Astrocyte (in vitro differentiated cells and primary cell): Measurements from ENCODE around the gene FAM210A. TPM values are rescaled to one million over a fixed set of nuclear protein-coding genes. Genes with fewer than 3 reads are reported as not detected.
A peak's percentile ranks its signal among the peaks of the same experiment; 100 is the strongest.

Experiments
- DNase-seq: peaks from one replicate; pipeline ENCODE4 v3.0.0-alpha.2; 2010; ENCODE audit warnings: low read depth
- FAIRE-seq: peaks from 2 replicates; lab custom pipeline; 2011; peaks lifted over from hg19 to GRCh38; lab: Jason Lieb, UNC
- H2AFZ ChIP-seq: 2 replicates; pipeline ENCODE4 v1.6.0; 2012; ENCODE audit warnings: low read depth, low read length, inconsistent platforms
- H3K27ac ChIP-seq: 2 replicates; pipeline ENCODE4 v1.5.1; 2011; ENCODE audit warnings: low read depth, low read length, inconsistent platforms
- H3K27me3 ChIP-seq: 2 replicates; pipeline ENCODE4 v1.6.0; 2011; ENCODE audit warnings: low read length, inconsistent platforms; ENCODE audit not compliant: insufficient read depth
- H3K36me3 ChIP-seq: 2 replicates; pipeline ENCODE4 v1.5.1; 2011; ENCODE audit warnings: low read length, inconsistent platforms; ENCODE audit not compliant: insufficient read depth
- H3K4me1 ChIP-seq: 2 replicates; pipeline ENCODE4 v1.5.1; 2011; ENCODE audit warnings: low read length, inconsistent platforms; ENCODE audit not compliant: insufficient read depth
- H3K4me2 ChIP-seq: 2 replicates; pipeline ENCODE4 v1.6.0; 2012; ENCODE audit warnings: low read length, inconsistent platforms
- H3K4me3 ChIP-seq: 2 replicates; pipeline ENCODE4 v1.5.1; 2011; ENCODE audit warnings: low read depth, mild to moderate bottlenecking, low read length, inconsistent platforms; ENCODE audit not compliant: insufficient read depth
- H3K79me2 ChIP-seq: 2 replicates; pipeline ENCODE4 v1.6.0; 2012; ENCODE audit warnings: mild to moderate bottlenecking, low read length, inconsistent platforms; ENCODE audit not compliant: insufficient read depth
- H3K9ac ChIP-seq: 2 replicates; pipeline ENCODE4 v1.6.0; 2012; ENCODE audit warnings: mild to moderate bottlenecking, low read length, inconsistent platforms
- H3K9me3 ChIP-seq: 2 replicates; pipeline ENCODE4 v1.5.1; 2012; ENCODE audit warnings: low read depth, mild to moderate bottlenecking, low read length, inconsistent platforms; ENCODE audit not compliant: insufficient read depth
- H4K20me1 ChIP-seq: 2 replicates; pipeline ENCODE4 v1.6.0; 2012; ENCODE audit warnings: low read length, inconsistent platforms; ENCODE audit not compliant: insufficient read depth
- H3K27ac Mint-ChIP-seq: one replicate; pipeline ENCODE4 v1.8.0; 2021; ENCODE audit warnings: mild to moderate bottlenecking, mixed read lengths; ENCODE audit not compliant: unreplicated experiment
- H3K27me3 Mint-ChIP-seq: one replicate; pipeline ENCODE4 v1.8.0; 2021; ENCODE audit warnings: low read depth, mixed read lengths; ENCODE audit not compliant: unreplicated experiment
- H3K36me3 Mint-ChIP-seq: one replicate; pipeline ENCODE4 v1.8.0; 2021; ENCODE audit warnings: low read depth, mixed read lengths; ENCODE audit not compliant: unreplicated experiment
- H3K4me1 Mint-ChIP-seq: one replicate; pipeline ENCODE4 v1.8.0; 2021; ENCODE audit warnings: low read depth, mixed read lengths; ENCODE audit not compliant: unreplicated experiment
- H3K4me3 Mint-ChIP-seq: one replicate; pipeline ENCODE4 v1.8.0; 2021; ENCODE audit warnings: mild to moderate bottlenecking, moderate library complexity, mixed read lengths; ENCODE audit not compliant: unreplicated experiment
- H3K9me3 Mint-ChIP-seq: one replicate; pipeline ENCODE4 v1.8.0; 2021; ENCODE audit warnings: mild to moderate bottlenecking, mixed read lengths; ENCODE audit not compliant: unreplicated experiment
- CTCF ChIP-seq: IDR thresholded peaks from 2 replicates; pipeline ENCODE4 v1.5.1; 2011; ENCODE audit warnings: low read depth, mild to moderate bottlenecking, inconsistent platforms, low read length, moderate library complexity; ENCODE audit not compliant: insufficient read depth
- EZH2 ChIP-seq: IDR thresholded peaks from 2 replicates; pipeline ENCODE4 v1.6.1; 2012; ENCODE audit warnings: mild to moderate bottlenecking, low read length, inconsistent platforms; ENCODE audit not compliant: insufficient read depth
- total RNA-seq: library from RNA; stranded (reverse); gene quantifications from 2 replicates; pipeline ENCODE4 v1.2.1, GENCODE V29; 2021

FAM210A gene
- total RNA-seq, 1 donor from 2014 or later, result 21.9 TPM

GRCh38 chr18:13630716-13631268 lies 95.6 kb downstream of the FAM210A start:
- H3K36me3 Mint-ChIP-seq, result peaks cover 3% of the 10 kb centered on the region
- no peak for TF ChIP-seq CTCF
- TF ChIP-seq EZH2, result no peak
- H3K4me3 ChIP-seq, result no peak overlapping the region
- FAIRE-seq (no peak), DNase-seq (no peak)
- H3K27ac ChIP-seq, result no peak overlapping the region
- H3K36me3 ChIP-seq, result no peaks in the 10 kb centered on the region
- H3K9me3 ChIP-seq, result peaks cover 9% of the 10 kb centered on the region
- H4K20me1 ChIP-seq, result no peaks in the 10 kb centered on the region
- H3K9me3 Mint-ChIP-seq, result no peaks in the 10 kb centered on the region
- H3K4me1 ChIP-seq, result no peaks in the 10 kb centered on the region
- H3K27ac Mint-ChIP-seq, result no peak overlapping the region
- H3K79me2 ChIP-seq, result no peaks in the 10 kb centered on the region
- no peak overlapping the region for H3K9ac ChIP-seq
- H3K4me1 Mint-ChIP-seq, result peaks cover 14% of the 10 kb centered on the region
- no peak overlapping the region for H3K4me3 Mint-ChIP-seq
- H3K27me3 Mint-ChIP-seq, result peaks cover 15% of the 10 kb centered on the region
- no peak overlapping the region for H3K4me2 ChIP-seq
- no peak overlapping the region for H2AFZ ChIP-seq
- peaks cover 3% of the 10 kb centered on the region for H3K27me3 ChIP-seq

GRCh38 chr18:13629841-13630715 lies 96.3 kb downstream of the FAM210A start:
- H3K36me3 Mint-ChIP-seq, result peaks cover 3% of the 10 kb centered on the region
- no peaks in the 10 kb centered on the region for H3K4me1 ChIP-seq
- H3K4me3 Mint-ChIP-seq, result no peak overlapping the region
- H3K4me2 ChIP-seq, result peak overlapping the region; percentile 28
- no peak overlapping the region for H2AFZ ChIP-seq
- H4K20me1 ChIP-seq, result no peaks in the 10 kb centered on the region
- no peak overlapping the region for H3K27ac ChIP-seq
- H3K27ac Mint-ChIP-seq, result peak overlapping the region; percentile 10
- H3K4me1 Mint-ChIP-seq, result peaks cover 14% of the 10 kb centered on the region
- H3K4me3 ChIP-seq, result no peak overlapping the region
- no peaks in the 10 kb centered on the region for H3K79me2 ChIP-seq
- H3K36me3 ChIP-seq, result no peaks in the 10 kb centered on the region
- no peak overlapping the region for H3K9ac ChIP-seq
- H3K27me3 ChIP-seq, result peaks cover 3% of the 10 kb centered on the region
- peaks cover 16% of the 10 kb centered on the region for H3K27me3 Mint-ChIP-seq
- peak; percentile 76 for TF ChIP-seq CTCF
- no peak for TF ChIP-seq EZH2
- FAIRE-seq (no peak), DNase-seq (peak; percentile 10)
- H3K9me3 ChIP-seq, result peaks cover 9% of the 10 kb centered on the region
- H3K9me3 Mint-ChIP-seq, result no peaks in the 10 kb centered on the region

- H3K4me1 Mint-ChIP-seq, result peaks cover 20% of the 10 kb centered on the region
- no peak for DNase-seq
- no peaks in the 10 kb centered on the region for H3K9me3 Mint-ChIP-seq
- no peak overlapping the region for H3K4me3 Mint-ChIP-seq
- Histone ChIP-seq H3K9me3 (peaks cover 9% of the 10 kb centered on the region), H3K4me2 (no peak overlapping the region), H3K4me3 (no peak overlapping the region), H3K79me2 (no peaks in the 10 kb centered on the region), H4K20me1 (no peaks in the 10 kb centered on the region), H3K4me1 (no peaks in the 10 kb centered on the region), H2AFZ (no peak overlapping the region), H3K36me3 (no peaks in the 10 kb centered on the region), H3K27me3 (peaks cover 3% of the 10 kb centered on the region), H3K27ac (no peak overlapping the region), H3K9ac (no peak overlapping the region)
- FAIRE-seq, result no peak
- H3K27ac Mint-ChIP-seq, result no peak overlapping the region
- TF ChIP-seq EZH2, result no peak
- TF ChIP-seq CTCF, result no peak
- peaks cover 6% of the 10 kb centered on the region for H3K36me3 Mint-ChIP-seq
- H3K27me3 Mint-ChIP-seq, result peaks cover 24% of the 10 kb centered on the region
Observed at GRCh38 chr18:13628211-13628610, 98.1 kb downstream of the FAM210A start.
